Vagina (tissue), 2 donors: ENCODE results near the gene SOX9. TPM values are rescaled to one million over a fixed set of nuclear protein-coding genes. Genes with fewer than 3 reads are reported as not detected.

Experiments used
- DNase-seq, 2 donors: peaks; one replicate each; pipeline ENCODE4 v3.0.0-alpha.2; 2017; ENCODE audit errors: extremely low spot score in 2 of 2
- H3K27ac ChIP-seq: fragments of 200-600 bp; sonication (generic); one replicate; pipeline ENCODE4 v1.5.1; 2019
- H3K27me3 ChIP-seq: fragments of 200-600 bp; sonication (generic); one replicate; pipeline ENCODE4 v1.5.1; 2019
- H3K36me3 ChIP-seq, 2 donors: fragments of 200-600 bp; sonication (generic); one replicate each; pipeline ENCODE4 v1.5.1; 2017 to 2019
- H3K4me1 ChIP-seq: fragments of 200-600 bp; sonication (generic); one replicate; pipeline ENCODE4 v1.5.1; 2019
- H3K4me3 ChIP-seq, 2 donors: fragments of 200-600 bp; sonication (generic); 1 replicate in 1 of 2; 2 replicates in 1 of 2; pipeline ENCODE4 v1.5.1; 2016 to 2019
- H3K9me3 ChIP-seq: fragments of 200-600 bp; sonication (generic); one replicate; pipeline ENCODE4 v1.5.1; 2019
- CTCF ChIP-seq, 3 experiments: fragments of 450-650 bp in 2 of 3; fragments of 200-600 bp in 1 of 3; sonication (generic) in 1 of 3; IDR thresholded peaks; one replicate each; pipeline ENCODE4 v1.5.1; 2017 to 2019; ENCODE audit warnings: antibody characterized with exemption in 3 of 3, mild to moderate bottlenecking in 2 of 3, moderate library complexity in 2 of 3
- POLR2A ChIP-seq, 2 donors: fragments of 450-650 bp; IDR thresholded peaks; one replicate each; pipeline ENCODE4 v1.6.1; 2017; ENCODE audit warnings: antibody characterized with exemption in 2 of 2, mild to moderate bottlenecking in 2 of 2, moderate library complexity in 2 of 2
- POLR2AphosphoS5 ChIP-seq, 2 donors: sonication (generic); formaldehyde crosslinking; IDR thresholded peaks; one replicate each; pipeline ENCODE4 v1.9.0; 2017; ENCODE audit warnings: antibody characterized with exemption in 2 of 2, mild to moderate bottlenecking in 2 of 2, low read depth in 1 of 2; ENCODE audit not compliant: insufficient read depth in 1 of 2
- intact Hi-C: fragments of 100-400 bp; cut with DNase I; formaldehyde crosslinking; loops from one replicate; pipeline ENCODE4 v1.15.1; 2023
- total RNA-seq: library from RNA; depleted of rRNA; stranded (reverse); fragments of >200 nt; gene quantifications from one replicate; pipeline ENCODE4 v1.2.3, GENCODE V29; 2016

Gene SOX9
- total RNA-seq, 1 donor from 2014 or later, result 22.8 TPM

- Histone ChIP-seq H3K4me1 (no peaks in the 10 kb centered on the region), H3K9me3 (no peaks in the 10 kb centered on the region), H3K27me3 (no peaks in the 10 kb centered on the region), H3K4me3 (no peak overlapping the region), H3K27ac (no peak overlapping the region), H3K36me3 (no peaks in the 10 kb centered on the region)
- TF ChIP-seq POLR2AphosphoS5 (IDR thresholded peaks at IDR 0.05; ENCODE audit: insufficient read depth in 1 of 2, low read depth in 1 of 2) (no peak), POLR2A (IDR thresholded peaks at IDR 0.05) (no peak), CTCF (IDR thresholded peaks at IDR 0.05) (no peak)
- DNase-seq, result no peak
- intact Hi-C loops, result no loop called here
Observed at GRCh38 chr17:72164158-72164739, 43.4 kb downstream of the SOX9 start.

- H3K36me3 ChIP-seq, result no peaks in the 10 kb centered on the region
Observed at GRCh38 chr17:72165192-72165866, 44.5 kb downstream of the SOX9 start.

GRCh38 chr17:72165867-72166439, 45.1 kb downstream of the SOX9 start:
- no peaks in the 10 kb centered on the region for H3K4me1 ChIP-seq
- H3K27me3 ChIP-seq, result no peaks in the 10 kb centered on the region
- H3K4me3 ChIP-seq, result no peak overlapping the region
- H3K27ac ChIP-seq, result no peak overlapping the region
- no peaks in the 10 kb centered on the region for H3K9me3 ChIP-seq
- DNase-seq, result no peak
- TF ChIP-seq POLR2A (IDR thresholded peaks at IDR 0.05) (no peak), POLR2AphosphoS5 (IDR thresholded peaks at IDR 0.05; ENCODE audit: insufficient read depth in 1 of 2, low read depth in 1 of 2) (no peak), CTCF (IDR thresholded peaks at IDR 0.05) (no peak)
- no peaks in the 10 kb centered on the region for H3K36me3 ChIP-seq
- intact Hi-C loops, result no loop called here

More at GRCh38 chr17:72165192-72165866, 44.5 kb downstream of the SOX9 start:
- intact Hi-C loops, result no loop called here
- H3K4me1 ChIP-seq, result no peaks in the 10 kb centered on the region
- TF ChIP-seq POLR2A (IDR thresholded peaks at IDR 0.05), result no peak
- TF ChIP-seq CTCF (IDR thresholded peaks at IDR 0.05), result no peak
- no peak for TF ChIP-seq POLR2AphosphoS5 (IDR thresholded peaks at IDR 0.05; ENCODE audit: insufficient read depth in 1 of 2, low read depth in 1 of 2)
- no peaks in the 10 kb centered on the region for H3K27me3 ChIP-seq
- no peak for DNase-seq
- no peaks in the 10 kb centered on the region for H3K9me3 ChIP-seq
- H3K27ac ChIP-seq, result no peak overlapping the region
- H3K4me3 ChIP-seq, result no peak overlapping the region

GRCh38 chr17:72167593-72167992, 46.8 kb downstream of the SOX9 start:
- H3K36me3 ChIP-seq, result no peaks in the 10 kb centered on the region
- no peak overlapping the region for H3K4me3 ChIP-seq
- DNase-seq, result no peak
- intact Hi-C loops, result no loop called here
- no peaks in the 10 kb centered on the region for H3K9me3 ChIP-seq
- no peaks in the 10 kb centered on the region for H3K4me1 ChIP-seq
- TF ChIP-seq POLR2A (IDR thresholded peaks at IDR 0.05), result no peak
- no peak for TF ChIP-seq POLR2AphosphoS5 (IDR thresholded peaks at IDR 0.05; ENCODE audit: insufficient read depth in 1 of 2, low read depth in 1 of 2)
- TF ChIP-seq CTCF (IDR thresholded peaks at IDR 0.05), result no peak
- no peaks in the 10 kb centered on the region for H3K27me3 ChIP-seq
- H3K27ac ChIP-seq, result no peak overlapping the region

GRCh38 chr17:72169823-72170222, 49.0 kb downstream of the SOX9 start:
- TF ChIP-seq CTCF (IDR thresholded peaks at IDR 0.05) (no peak), POLR2A (IDR thresholded peaks at IDR 0.05) (no peak), POLR2AphosphoS5 (IDR thresholded peaks at IDR 0.05; ENCODE audit: insufficient read depth in 1 of 2, low read depth in 1 of 2) (no peak)
- Histone ChIP-seq H3K27me3 (no peaks in the 10 kb centered on the region), H3K9me3 (no peaks in the 10 kb centered on the region), H3K4me3 (no peak overlapping the region), H3K4me1 (no peaks in the 10 kb centered on the region), H3K36me3 (no peaks in the 10 kb centered on the region), H3K27ac (no peak overlapping the region)
- no peak for DNase-seq
- intact Hi-C loops, result no loop called here
